HL-60 (cell line): Measurements from ENCODE around the gene SNTG2.
"Not testable (repeated sequence)": the region's sequence is repeated elsewhere in the genome, so short reads cannot be mapped to it uniquely, and the experiment has no call there.

Experiments
- DNase-seq, 2 experiments: peaks; one replicate each; pipeline ENCODE4 v3.0.0-alpha.2; 2010 to 2020; ENCODE audit warnings: low read depth in 1 of 2, low spot score in 1 of 2
- H3K27ac ChIP-seq: fragments of 250-450 bp; sonication (Bioruptor Pico); replicated peaks from 2 replicates; pipeline ENCODE4 v1.5.1; 2020; ENCODE audit warnings: mild to moderate bottlenecking, moderate library complexity
- H3K27me3 ChIP-seq: fragments of 250-450 bp; sonication (Bioruptor Pico); 2 replicates; pipeline ENCODE4 v1.5.1; 2021; ENCODE audit warnings: mild to moderate bottlenecking, moderate library complexity; ENCODE audit not compliant: insufficient read depth, poor library complexity, severe bottlenecking
- H3K4me3 ChIP-seq: replicated peaks from 2 replicates; pipeline ENCODE4 v1.5.1; 2011; ENCODE audit warnings: mild to moderate bottlenecking, control low read depth, low read length; ENCODE audit not compliant: insufficient read depth
- GABPA ChIP-seq: IDR thresholded peaks from 2 replicates; pipeline ENCODE4 v1.6.1; 2012; ENCODE audit warnings: low read depth
- POLR2AphosphoS5 ChIP-seq: IDR thresholded peaks from 2 replicates; pipeline ENCODE4 v1.6.1; 2012; ENCODE audit warnings: low read depth
- SPI1 ChIP-seq: IDR thresholded peaks from 2 replicates; pipeline ENCODE4 v1.6.1; 2012; ENCODE audit warnings: low read depth, mild to moderate bottlenecking, borderline replicate concordance
- TF ChIP-seq, protein P1 (sequence below): IDR thresholded peaks from one replicate; pipeline ENCODE4 v1.5.1; 2011; ENCODE audit warnings: low read length, control low read depth, inconsistent platforms; ENCODE audit not compliant: insufficient read depth
- TF ChIP-seq, protein P2 (sequence below): IDR thresholded peaks from 2 replicates; pipeline ENCODE4 v1.6.1; 2012; ENCODE audit warnings: low read depth; ENCODE audit not compliant: insufficient replicate concordance

Gene SNTG2

DNA sequence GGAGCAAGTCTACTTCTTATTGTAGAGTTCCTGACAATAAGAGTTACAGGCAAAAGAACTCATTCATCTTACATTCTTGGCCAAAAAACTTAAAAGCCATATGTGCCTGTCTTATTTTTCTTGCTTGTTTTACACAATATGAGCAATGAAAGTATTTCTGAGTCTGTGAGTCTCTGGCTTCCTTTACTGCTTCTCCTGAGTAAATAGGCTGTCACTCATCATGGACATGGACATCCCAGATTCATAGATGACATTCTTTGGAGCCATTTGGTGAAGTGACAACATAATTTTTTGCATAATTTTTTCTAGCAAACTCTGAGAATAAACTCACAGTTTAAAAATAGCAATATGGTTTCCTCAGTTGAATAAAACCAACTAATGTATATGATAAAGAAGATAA, 179.3 kb downstream of the SNTG2 start:
- TF ChIP-seq POLR2AphosphoS5: no peak
- TF ChIP-seq, protein P1, sequence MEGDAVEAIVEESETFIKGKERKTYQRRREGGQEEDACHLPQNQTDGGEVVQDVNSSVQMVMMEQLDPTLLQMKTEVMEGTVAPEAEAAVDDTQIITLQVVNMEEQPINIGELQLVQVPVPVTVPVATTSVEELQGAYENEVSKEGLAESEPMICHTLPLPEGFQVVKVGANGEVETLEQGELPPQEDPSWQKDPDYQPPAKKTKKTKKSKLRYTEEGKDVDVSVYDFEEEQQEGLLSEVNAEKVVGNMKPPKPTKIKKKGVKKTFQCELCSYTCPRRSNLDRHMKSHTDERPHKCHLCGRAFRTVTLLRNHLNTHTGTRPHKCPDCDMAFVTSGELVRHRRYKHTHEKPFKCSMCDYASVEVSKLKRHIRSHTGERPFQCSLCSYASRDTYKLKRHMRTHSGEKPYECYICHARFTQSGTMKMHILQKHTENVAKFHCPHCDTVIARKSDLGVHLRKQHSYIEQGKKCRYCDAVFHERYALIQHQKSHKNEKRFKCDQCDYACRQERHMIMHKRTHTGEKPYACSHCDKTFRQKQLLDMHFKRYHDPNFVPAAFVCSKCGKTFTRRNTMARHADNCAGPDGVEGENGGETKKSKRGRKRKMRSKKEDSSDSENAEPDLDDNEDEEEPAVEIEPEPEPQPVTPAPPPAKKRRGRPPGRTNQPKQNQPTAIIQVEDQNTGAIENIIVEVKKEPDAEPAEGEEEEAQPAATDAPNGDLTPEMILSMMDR: no peak
- TF ChIP-seq, protein P2, sequence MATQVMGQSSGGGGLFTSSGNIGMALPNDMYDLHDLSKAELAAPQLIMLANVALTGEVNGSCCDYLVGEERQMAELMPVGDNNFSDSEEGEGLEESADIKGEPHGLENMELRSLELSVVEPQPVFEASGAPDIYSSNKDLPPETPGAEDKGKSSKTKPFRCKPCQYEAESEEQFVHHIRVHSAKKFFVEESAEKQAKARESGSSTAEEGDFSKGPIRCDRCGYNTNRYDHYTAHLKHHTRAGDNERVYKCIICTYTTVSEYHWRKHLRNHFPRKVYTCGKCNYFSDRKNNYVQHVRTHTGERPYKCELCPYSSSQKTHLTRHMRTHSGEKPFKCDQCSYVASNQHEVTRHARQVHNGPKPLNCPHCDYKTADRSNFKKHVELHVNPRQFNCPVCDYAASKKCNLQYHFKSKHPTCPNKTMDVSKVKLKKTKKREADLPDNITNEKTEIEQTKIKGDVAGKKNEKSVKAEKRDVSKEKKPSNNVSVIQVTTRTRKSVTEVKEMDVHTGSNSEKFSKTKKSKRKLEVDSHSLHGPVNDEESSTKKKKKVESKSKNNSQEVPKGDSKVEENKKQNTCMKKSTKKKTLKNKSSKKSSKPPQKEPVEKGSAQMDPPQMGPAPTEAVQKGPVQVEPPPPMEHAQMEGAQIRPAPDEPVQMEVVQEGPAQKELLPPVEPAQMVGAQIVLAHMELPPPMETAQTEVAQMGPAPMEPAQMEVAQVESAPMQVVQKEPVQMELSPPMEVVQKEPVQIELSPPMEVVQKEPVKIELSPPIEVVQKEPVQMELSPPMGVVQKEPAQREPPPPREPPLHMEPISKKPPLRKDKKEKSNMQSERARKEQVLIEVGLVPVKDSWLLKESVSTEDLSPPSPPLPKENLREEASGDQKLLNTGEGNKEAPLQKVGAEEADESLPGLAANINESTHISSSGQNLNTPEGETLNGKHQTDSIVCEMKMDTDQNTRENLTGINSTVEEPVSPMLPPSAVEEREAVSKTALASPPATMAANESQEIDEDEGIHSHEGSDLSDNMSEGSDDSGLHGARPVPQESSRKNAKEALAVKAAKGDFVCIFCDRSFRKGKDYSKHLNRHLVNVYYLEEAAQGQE: no peak
- Histone ChIP-seq H3K27ac (no peak overlapping the region), H3K27me3 (no peaks in the 10 kb centered on the region), H3K4me3 (no peak overlapping the region)
- no peak for DNase-seq

DNA sequence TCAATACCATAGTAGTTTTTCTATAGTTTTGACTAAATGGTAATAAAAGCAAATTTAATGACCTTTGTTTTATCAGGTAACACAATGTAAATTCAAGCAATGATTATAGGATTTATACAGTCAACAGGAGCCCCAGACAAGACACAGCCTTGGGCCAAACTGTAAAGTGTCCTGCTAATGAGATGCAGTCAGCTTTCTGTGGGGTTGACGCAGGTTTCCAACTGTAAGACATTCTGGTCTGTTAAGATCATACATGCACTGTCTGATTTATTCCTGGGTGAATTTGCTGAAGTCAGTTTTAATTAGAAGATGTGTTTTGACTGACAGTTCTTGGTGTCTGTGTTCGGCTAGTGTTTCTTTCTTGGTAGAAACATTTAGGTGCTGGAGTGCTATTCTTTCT, 180.3 kb downstream of the SNTG2 start:
- TF ChIP-seq, protein P1: no peak
- TF ChIP-seq SPI1: no peak
- TF ChIP-seq, protein P2: no peak
- no peak for TF ChIP-seq POLR2AphosphoS5
- no peak for TF ChIP-seq GABPA

DNA sequence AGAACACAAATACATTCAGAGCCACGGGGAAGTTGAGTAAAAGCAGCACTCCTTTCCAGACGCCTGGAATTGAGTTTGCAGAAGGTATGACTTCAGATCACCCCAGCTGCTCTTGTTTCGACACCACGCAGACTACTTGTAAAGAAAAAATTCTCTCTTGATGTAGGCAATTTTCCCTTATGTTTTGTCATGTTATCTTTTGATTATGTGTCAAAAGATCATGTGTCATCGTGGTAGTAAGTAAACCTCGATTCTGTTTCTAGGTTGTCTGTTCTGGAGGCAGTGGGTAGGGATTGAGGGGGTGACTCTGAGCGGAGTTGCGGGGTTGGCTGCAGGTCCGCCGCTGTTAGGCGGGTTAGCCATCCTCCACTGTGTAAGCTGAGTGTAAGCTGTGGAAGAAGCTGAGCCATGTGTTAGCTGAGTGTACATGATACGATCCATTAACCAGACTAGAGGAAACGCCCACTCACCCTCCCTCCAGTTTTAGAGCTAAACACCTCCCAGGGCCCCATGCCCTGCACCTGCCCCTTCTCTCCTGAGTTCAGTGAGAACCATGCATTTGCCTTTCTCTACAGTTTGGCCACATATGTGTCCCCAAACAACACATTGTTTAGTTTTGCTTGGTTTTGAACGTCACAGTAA, 181.8 kb downstream of the SNTG2 start:
- Histone ChIP-seq H3K27me3 (no peaks in the 10 kb centered on the region), H3K4me3 (no peak overlapping the region), H3K27ac (no peak overlapping the region)
- no peak for DNase-seq
- TF ChIP-seq SPI1 (no peak), POLR2AphosphoS5 (no peak), GABPA (no peak)
- TF ChIP-seq, protein P2: no peak
- TF ChIP-seq, protein P1: no peak

More for the DNA sequence above, 180.3 kb downstream of the SNTG2 start:
- no peak for DNase-seq
- no peak overlapping the region for H3K27ac ChIP-seq
- H3K27me3 ChIP-seq: no peaks in the 10 kb centered on the region
- no peak overlapping the region for H3K4me3 ChIP-seq

DNA sequence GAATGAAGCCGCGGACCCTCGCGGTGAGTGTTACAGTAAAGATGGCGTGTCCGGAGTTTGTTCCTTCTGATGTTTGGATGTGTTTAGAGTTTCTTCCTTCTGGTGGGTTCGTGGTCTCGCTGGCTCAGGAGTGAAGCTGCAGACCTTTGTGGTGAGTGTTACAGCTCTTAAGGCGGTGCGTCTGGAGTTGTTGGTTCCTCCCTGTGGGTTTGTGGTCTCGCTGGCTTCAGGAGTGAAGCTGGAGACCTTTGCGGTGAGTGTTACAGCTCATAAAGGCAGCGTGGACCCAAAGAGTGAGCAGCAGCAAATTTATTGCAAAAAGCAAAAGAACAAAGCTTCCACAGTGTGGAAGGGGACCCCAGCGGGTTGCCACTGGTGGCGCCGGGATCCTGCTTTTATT, 183.2 kb downstream of the SNTG2 start:
- peak in 1 of 2 experiments; percentile 38 for DNase-seq
- not testable (repeated sequence) for H3K4me3 ChIP-seq, H3K27ac ChIP-seq, H3K27me3 ChIP-seq
